Lower leg skin (tissue), 4 donors: ENCODE data around the gene NECAB2. TPM values are rescaled to one million over a fixed set of nuclear protein-coding genes. Genes with fewer than 3 reads are reported as not detected.

Experiments used
- DNase-seq, 2 donors: peaks; one replicate each; pipeline ENCODE4 v3.0.0-alpha.2; 2019; ENCODE audit warnings: low spot score in 2 of 2
- H3K4me3 ChIP-seq: fragments of 200-600 bp; sonication (generic); 2 replicates; pipeline ENCODE4 v1.5.1; 2017; ENCODE audit warnings: mild to moderate bottlenecking, low read depth; ENCODE audit not compliant: poor library complexity, severe bottlenecking
- CTCF ChIP-seq, 3 donors: fragments of 450-650 bp; IDR thresholded peaks; one replicate each; pipeline ENCODE4 v1.5.1; 2016; ENCODE audit warnings: antibody characterized with exemption in 3 of 3, mild to moderate bottlenecking in 3 of 3, moderate library complexity in 2 of 3
- POLR2A ChIP-seq, 2 donors: fragments of 450-650 bp; IDR thresholded peaks; one replicate each; pipeline ENCODE4 v1.6.1; 2016 to 2017; ENCODE audit warnings: antibody characterized with exemption in 2 of 2, mild to moderate bottlenecking in 1 of 2, moderate library complexity in 1 of 2
- WGBS, 2 donors: methylation state at CpG; one replicate each; pipeline ENCODE4 v1.1.5; 2018; 5-methylcytosine and 5-hydroxymethylcytosine counted together
- intact Hi-C: fragments of 100-400 bp; cut with DNase I; formaldehyde crosslinking; loops from one replicate; pipeline ENCODE4 v1.15.0; 2023; ENCODE audit warnings: low total_unique reads
- total RNA-seq, 4 donors: library from RNA; depleted of rRNA; stranded (reverse); fragments of >200 nt; gene quantifications; one replicate each; pipeline ENCODE4 v1.1.0, GENCODE V29; 2016

The NECAB2 gene
- total RNA-seq, 4 donors from 2014 or later, result not detected

GRCh38 chr16:83943516-83944050, 24.5 kb upstream of the NECAB2 start:
- 82 to 87% methylated on average over 9 to 10 of the region's 10 CpGs for WGBS, 2 donors
- no peak for TF ChIP-seq CTCF (IDR thresholded peaks at IDR 0.05)
- no peak for TF ChIP-seq POLR2A (IDR thresholded peaks at IDR 0.05)
- DNase-seq, result no peak
- no peak overlapping the region for H3K4me3 ChIP-seq
- intact Hi-C loops, result no loop called here

GRCh38 chr16:83945587-83945986, 22.5 kb upstream of the NECAB2 start:
- DNase-seq, result no peak
- intact Hi-C loops, result loop anchor here (5.0 kb wide), 1 partner anchor 232 kb away; no protein-coding TSS in a partner anchor
- TF ChIP-seq POLR2A (IDR thresholded peaks at IDR 0.05) (no peak), CTCF (IDR thresholded peaks at IDR 0.05) (no peak)
- H3K4me3 ChIP-seq, result no peak overlapping the region
- WGBS, 2 donors, result 92 to 94% methylated on average over 10 of the region's 10 CpGs

- DNase-seq, result no peak
These were observed 21.8 kb upstream of the NECAB2 start for GRCh38 chr16:83946154-83946780.

GRCh38 chr16:83946781-83947566, 21.1 kb upstream of the NECAB2 start:
- TF ChIP-seq CTCF (IDR thresholded peaks at IDR 0.05) (no peak), POLR2A (IDR thresholded peaks at IDR 0.05) (no peak)
- no peak for DNase-seq
- intact Hi-C loops, result loop anchor here (5.0 kb wide), 1 partner anchor 230 kb away; no protein-coding TSS in a partner anchor
- WGBS, 2 donors, result 65 to 69% methylated on average over 21 of the region's 21 CpGs
- no peak overlapping the region for H3K4me3 ChIP-seq

More at GRCh38 chr16:83946154-83946780, 21.8 kb upstream of the NECAB2 start:
- intact Hi-C loops, result loop anchor here (5.0 kb wide), 1 partner anchor 231 kb away; no protein-coding TSS in a partner anchor
- WGBS, 2 donors, result 80 to 94% methylated on average over 24 of the region's 24 CpGs
- TF ChIP-seq POLR2A (IDR thresholded peaks at IDR 0.05) (no peak), CTCF (IDR thresholded peaks at IDR 0.05) (no peak)
- no peak overlapping the region for H3K4me3 ChIP-seq

- no peak for TF ChIP-seq POLR2A (IDR thresholded peaks at IDR 0.05)
- no peak for TF ChIP-seq CTCF (IDR thresholded peaks at IDR 0.05)
- DNase-seq, result no peak
- WGBS, 2 donors, result 86 to 95% methylated on average over 12 to 14 of the region's 14 CpGs
- H3K4me3 ChIP-seq, result no peak overlapping the region
- intact Hi-C loops, result loop anchor here (5.0 kb wide), 1 partner anchor 230 kb away; no protein-coding TSS in a partner anchor
These were observed 20.3 kb upstream of the NECAB2 start for GRCh38 chr16:83947642-83948234.
